GM18520 (cell line): ENCODE data around the gene ORC5.

Source experiments
- ATAC-seq: cut with Tn5 transposase; IDR thresholded peaks from one replicate; pipeline ENCODE4 v1.9.1; 2021; ENCODE audit not compliant: unreplicated experiment

ORC5 gene

GRCh38 chr7:104127204-104127603, 80.6 kb downstream of the ORC5 start:
- ATAC-seq, result no peak

- ATAC-seq, result no peak
These were observed 81.4 kb downstream of the ORC5 start for GRCh38 chr7:104126411-104126841.

- no peak for ATAC-seq
These were observed 82.8 kb downstream of the ORC5 start for GRCh38 chr7:104124893-104125477.

GRCh38 chr7:104124469-104124868, 83.3 kb downstream of the ORC5 start:
- no peak for ATAC-seq

DNA sequence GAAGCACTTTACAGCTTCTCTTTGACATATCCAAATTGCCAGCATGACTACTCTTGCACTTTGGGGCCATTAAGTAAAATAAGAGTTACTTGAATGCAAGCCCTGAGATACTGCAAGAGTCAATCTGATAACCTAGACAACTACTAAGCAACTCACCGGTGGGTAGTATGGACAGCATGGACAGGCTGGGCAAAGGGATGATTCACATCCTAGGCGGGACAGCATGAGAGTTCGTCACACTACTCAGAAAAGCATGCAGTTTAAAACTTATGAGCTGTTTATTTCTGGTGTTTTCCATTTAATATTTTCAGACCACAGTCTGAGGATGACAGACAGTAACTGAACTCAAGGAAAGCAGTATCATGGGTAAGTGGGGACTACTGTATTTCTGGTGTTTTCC, 84.0 kb downstream of the ORC5 start:
- ATAC-seq, result no peak

GRCh38 chr7:104113788-104114187, 94.0 kb downstream of the ORC5 start:
- no peak for ATAC-seq

DNA sequence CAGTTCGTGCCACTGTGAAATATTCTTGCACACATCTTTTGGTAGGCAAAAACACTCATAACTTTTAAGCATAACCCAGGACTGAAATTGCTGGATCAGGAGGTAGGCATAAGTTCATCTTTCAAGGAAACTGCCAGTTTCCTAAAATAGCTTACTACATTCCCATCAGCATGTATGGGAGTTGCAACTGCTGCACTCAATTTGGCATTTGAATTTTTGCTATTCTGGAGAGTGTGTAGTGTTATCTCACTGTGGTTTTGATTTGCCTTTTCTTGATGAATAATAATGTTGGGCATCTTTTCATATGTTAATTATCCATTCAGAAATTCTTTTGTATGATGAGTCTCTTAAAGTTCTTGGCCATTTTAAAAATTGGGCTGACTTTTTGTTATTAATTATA, 95.2 kb downstream of the ORC5 start:
- ATAC-seq, result no peak

GRCh38 chr7:104111271-104111670, 96.5 kb downstream of the ORC5 start:
- ATAC-seq, result no peak

- no peak for ATAC-seq
These were observed 101.5 kb downstream of the ORC5 start for GRCh38 chr7:104106108-104106905.

DNA sequence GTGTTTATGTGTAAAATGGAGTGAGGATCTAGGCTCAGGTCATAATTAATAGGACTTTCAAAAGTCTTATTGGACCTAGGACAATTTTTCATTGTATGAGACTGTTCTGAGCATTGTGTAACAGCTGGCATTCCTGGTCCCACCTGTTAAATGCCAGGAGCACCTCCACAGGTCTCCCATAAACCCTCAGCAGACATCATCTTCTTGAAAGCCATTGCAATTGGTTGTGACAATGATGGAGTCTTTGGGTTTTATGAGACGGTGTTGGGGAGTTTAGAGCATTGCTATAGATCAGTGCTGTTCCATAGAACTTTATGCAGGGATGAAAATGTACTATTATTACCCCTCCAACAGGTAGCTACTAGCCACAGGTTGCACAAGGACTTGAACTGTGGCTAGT, 108.9 kb downstream of the ORC5 start:
- no peak for ATAC-seq

DNA sequence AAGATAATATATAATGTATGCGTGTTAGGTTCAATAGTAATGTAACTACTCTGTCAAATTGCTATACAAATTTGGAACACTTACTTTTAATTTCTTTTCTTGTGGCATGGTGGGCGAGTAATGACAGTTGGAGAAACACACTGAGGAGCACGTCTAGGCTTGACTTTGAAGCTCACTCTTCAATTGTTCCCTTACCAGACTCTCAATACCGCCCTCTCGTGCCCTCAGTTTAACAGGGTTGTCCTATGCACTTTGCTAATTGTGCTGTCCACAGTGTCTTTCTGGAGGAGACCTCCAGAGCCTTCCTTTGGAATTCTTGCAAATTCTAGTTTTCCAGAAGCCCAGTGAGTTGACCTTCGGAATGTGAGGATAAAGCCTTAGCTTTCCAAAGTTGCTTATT, 111.1 kb downstream of the ORC5 start:
- no peak for ATAC-seq

- no peak for ATAC-seq
These were observed 114.7 kb downstream of the ORC5 start for GRCh38 chr7:104093127-104093526.

- ATAC-seq, result no peak
These were observed 116.6 kb downstream of the ORC5 start for GRCh38 chr7:104091242-104091641.

- no peak for ATAC-seq
These were observed 118.2 kb downstream of the ORC5 start for GRCh38 chr7:104089612-104090011.

- no peak for ATAC-seq
These were observed 118.8 kb downstream of the ORC5 start for GRCh38 chr7:104089061-104089460.
